ENCODE measurements around the gene VPS18. TPM values are rescaled to one million over a fixed set of nuclear protein-coding genes. Genes with fewer than 3 reads are reported as not detected.

VPS18 gene
- total and polyA plus RNA-seq, 2 donors (not counting 1 experiment from before 2014, with no cell fraction given): 13.6 to 29.6 TPM

DNA sequence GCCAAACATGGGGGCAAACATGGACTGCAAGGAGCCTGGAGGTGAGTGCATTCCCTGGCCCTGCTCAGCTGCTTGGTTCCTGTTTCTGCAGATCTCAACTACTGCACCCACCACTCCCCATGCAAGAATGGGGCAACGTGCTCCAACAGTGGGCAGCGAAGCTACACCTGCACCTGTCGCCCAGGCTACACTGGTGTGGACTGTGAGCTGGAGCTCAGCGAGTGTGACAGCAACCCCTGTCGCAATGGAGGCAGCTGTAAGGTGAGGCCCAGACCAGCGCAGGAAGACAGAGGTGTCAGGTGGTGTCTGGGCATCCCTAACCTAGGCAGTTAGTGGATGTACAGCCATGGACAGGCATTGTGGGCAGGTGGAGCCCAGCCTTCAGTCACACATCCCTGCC is 40.2 kb downstream of the VPS18 start:
- Histone ChIP-seq H3K79me2 (ENCODE audit: control insufficient read depth, insufficient read depth, low read length) (no peaks in the 10 kb centered on the region), H3K4me3 (ENCODE audit: control extremely low read depth in 1 of 5, extremely low read depth in 1 of 5, insufficient read depth in 1 of 5, low read depth in 2 of 5, low read length in 4 of 5) (no peak overlapping the region), H3K4me2 (replicated peaks; ENCODE audit: low read depth, low read length, poor library complexity, severe bottlenecking) (no peak overlapping the region), H3K27me3 (replicated peaks in 1 of 4; ENCODE audit: control extremely low read depth in 1 of 4, control insufficient read depth in 3 of 4, insufficient read depth in 4 of 4, low read length in 3 of 4) (peaks cover 0 to 38% (median 22%) of the 10 kb centered on the region in 4 experiments), H3K9me3 (ENCODE audit: control extremely low read depth in 1 of 3, control insufficient read depth in 2 of 3, insufficient read depth in 1 of 3, low read length in 2 of 3) (peaks cover 0 to 7% (median 0%) of the 10 kb centered on the region in 3 donors), H4K20me1 (ENCODE audit: control insufficient read depth, insufficient read depth, low read length, poor library complexity, severe bottlenecking) (peaks cover 8% of the 10 kb centered on the region), H3K4me1 (ENCODE audit: control insufficient read depth in 2 of 2, insufficient read depth in 2 of 2, low read length in 2 of 2) (peaks cover 15 to 26% of the 10 kb centered on the region in 2 donors), H3K36me3 (replicated peaks in 1 of 2; ENCODE audit: control extremely low read depth in 1 of 2, control insufficient read depth in 1 of 2, extremely low read depth in 1 of 2, insufficient read depth in 2 of 2, low read length in 1 of 2) (no peaks in the 10 kb centered on the region), H3K27ac (ENCODE audit: low read length in 2 of 2) (no peak overlapping the region), H3K9ac (ENCODE audit: low read length) (no peak overlapping the region), H2AFZ (ENCODE audit: insufficient read depth, low read depth, low read length, poor library complexity, severe bottlenecking) (no peak overlapping the region)
- intact Hi-C loops (cut with micrococcal nuclease): no loop called here
- H3K9me3 Mint-ChIP-seq (ENCODE audit: insufficient read depth): no peaks in the 10 kb centered on the region
- ChIA-PET CTCF (no interaction called here), POLR2A (interaction anchor here (1.5 kb wide), 1 partner anchor 18 kb away, joined by 3 read pairs; the partner anchor contains the start of gene CHAC1)
- no peak for ATAC-seq (ENCODE audit: low read depth)
- 87% methylated on average over 6 of the region's 6 CpGs for WGBS (ENCODE audit: insufficient coverage)
- no peak for TF ChIP-seq EZH2 (IDR thresholded peaks at IDR 0.05; ENCODE audit: borderline replicate concordance, insufficient read depth, low read depth, low read length, poor library complexity, severe bottlenecking)
- TF ChIP-seq, protein P1, sequence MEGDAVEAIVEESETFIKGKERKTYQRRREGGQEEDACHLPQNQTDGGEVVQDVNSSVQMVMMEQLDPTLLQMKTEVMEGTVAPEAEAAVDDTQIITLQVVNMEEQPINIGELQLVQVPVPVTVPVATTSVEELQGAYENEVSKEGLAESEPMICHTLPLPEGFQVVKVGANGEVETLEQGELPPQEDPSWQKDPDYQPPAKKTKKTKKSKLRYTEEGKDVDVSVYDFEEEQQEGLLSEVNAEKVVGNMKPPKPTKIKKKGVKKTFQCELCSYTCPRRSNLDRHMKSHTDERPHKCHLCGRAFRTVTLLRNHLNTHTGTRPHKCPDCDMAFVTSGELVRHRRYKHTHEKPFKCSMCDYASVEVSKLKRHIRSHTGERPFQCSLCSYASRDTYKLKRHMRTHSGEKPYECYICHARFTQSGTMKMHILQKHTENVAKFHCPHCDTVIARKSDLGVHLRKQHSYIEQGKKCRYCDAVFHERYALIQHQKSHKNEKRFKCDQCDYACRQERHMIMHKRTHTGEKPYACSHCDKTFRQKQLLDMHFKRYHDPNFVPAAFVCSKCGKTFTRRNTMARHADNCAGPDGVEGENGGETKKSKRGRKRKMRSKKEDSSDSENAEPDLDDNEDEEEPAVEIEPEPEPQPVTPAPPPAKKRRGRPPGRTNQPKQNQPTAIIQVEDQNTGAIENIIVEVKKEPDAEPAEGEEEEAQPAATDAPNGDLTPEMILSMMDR (IDR thresholded peaks at IDR 0.05): no peak
- H3K27me3 Mint-ChIP-seq: peaks cover 36% of the 10 kb centered on the region
- H3K4me3 Mint-ChIP-seq: no peak overlapping the region
- DNase-seq: no peak
- no peak overlapping the region for H3K27ac Mint-ChIP-seq
- H3K4me1 Mint-ChIP-seq: peaks cover 19% of the 10 kb centered on the region

DNA sequence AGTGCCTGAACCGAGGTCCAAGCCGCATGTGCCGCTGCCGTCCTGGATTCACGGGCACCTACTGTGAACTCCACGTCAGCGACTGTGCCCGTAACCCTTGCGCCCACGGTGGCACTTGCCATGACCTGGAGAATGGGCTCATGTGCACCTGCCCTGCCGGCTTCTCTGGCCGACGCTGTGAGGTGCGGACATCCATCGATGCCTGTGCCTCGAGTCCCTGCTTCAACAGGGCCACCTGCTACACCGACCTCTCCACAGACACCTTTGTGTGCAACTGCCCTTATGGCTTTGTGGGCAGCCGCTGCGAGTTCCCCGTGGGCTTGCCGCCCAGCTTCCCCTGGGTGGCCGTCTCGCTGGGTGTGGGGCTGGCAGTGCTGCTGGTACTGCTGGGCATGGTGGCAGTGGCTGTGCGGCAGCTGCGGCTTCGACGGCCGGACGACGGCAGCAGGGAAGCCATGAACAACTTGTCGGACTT is 42.0 kb downstream of the VPS18 start:
- TF ChIP-seq, protein P1 (IDR thresholded peaks at IDR 0.05): no peak
- CTCF ChIA-PET: interaction anchor here (1.1 to 1.5 kb wide), 4 partner anchors 15 to 32 kb away, joined by 3 to 4 read pairs (median 3); no protein-coding TSS in a partner anchor

More for the DNA sequence above, 42.0 kb downstream of the VPS18 start:
- no peaks in the 10 kb centered on the region for H4K20me1 ChIP-seq (ENCODE audit: control insufficient read depth, insufficient read depth, low read length, poor library complexity, severe bottlenecking)
- H3K4me3 Mint-ChIP-seq: no peak overlapping the region
- H3K9me3 ChIP-seq (ENCODE audit: control extremely low read depth in 1 of 3, control insufficient read depth in 2 of 3, insufficient read depth in 1 of 3, low read length in 2 of 3): peaks cover 0 to 5% (median 0%) of the 10 kb centered on the region in 3 donors
- DNase-seq (no peak), ATAC-seq (ENCODE audit: low read depth) (no peak)
- POLR2A ChIA-PET: no interaction called here
- H3K4me2 ChIP-seq (replicated peaks; ENCODE audit: low read depth, low read length, poor library complexity, severe bottlenecking): no peak overlapping the region
- no peak overlapping the region for H3K27ac Mint-ChIP-seq
- intact Hi-C loops (cut with micrococcal nuclease): no loop called here
- no peak overlapping the region for H2AFZ ChIP-seq (ENCODE audit: insufficient read depth, low read depth, low read length, poor library complexity, severe bottlenecking)
- no peak overlapping the region for H3K27ac ChIP-seq (ENCODE audit: low read length in 2 of 2)
- 95% methylated on average over 31 of the region's 31 CpGs for WGBS (ENCODE audit: insufficient coverage)
- H3K27me3 Mint-ChIP-seq: peaks cover 20% of the 10 kb centered on the region
- peaks cover 16 to 23% of the 10 kb centered on the region in 2 donors for H3K4me1 ChIP-seq (ENCODE audit: control insufficient read depth in 2 of 2, insufficient read depth in 2 of 2, low read length in 2 of 2)
- no peaks in the 10 kb centered on the region for H3K36me3 ChIP-seq (replicated peaks in 1 of 2; ENCODE audit: control extremely low read depth in 1 of 2, control insufficient read depth in 1 of 2, extremely low read depth in 1 of 2, insufficient read depth in 2 of 2, low read length in 1 of 2)
- no peak overlapping the region for H3K9ac ChIP-seq (ENCODE audit: low read length)
- no peaks in the 10 kb centered on the region for H3K79me2 ChIP-seq (ENCODE audit: control insufficient read depth, insufficient read depth, low read length)
- no peaks in the 10 kb centered on the region for H3K9me3 Mint-ChIP-seq (ENCODE audit: insufficient read depth)
- H3K4me1 Mint-ChIP-seq: peaks cover 19% of the 10 kb centered on the region
- H3K4me3 ChIP-seq (ENCODE audit: control extremely low read depth in 1 of 5, extremely low read depth in 1 of 5, insufficient read depth in 1 of 5, low read depth in 2 of 5, low read length in 4 of 5): no peak overlapping the region
- peaks cover 0 to 20% (median 8%) of the 10 kb centered on the region in 4 experiments for H3K27me3 ChIP-seq (replicated peaks in 1 of 4; ENCODE audit: control extremely low read depth in 1 of 4, control insufficient read depth in 3 of 4, insufficient read depth in 4 of 4, low read length in 3 of 4)

All from B cell (primary cell).